ENCODE measurements around the gene OLFML3.

DNA sequence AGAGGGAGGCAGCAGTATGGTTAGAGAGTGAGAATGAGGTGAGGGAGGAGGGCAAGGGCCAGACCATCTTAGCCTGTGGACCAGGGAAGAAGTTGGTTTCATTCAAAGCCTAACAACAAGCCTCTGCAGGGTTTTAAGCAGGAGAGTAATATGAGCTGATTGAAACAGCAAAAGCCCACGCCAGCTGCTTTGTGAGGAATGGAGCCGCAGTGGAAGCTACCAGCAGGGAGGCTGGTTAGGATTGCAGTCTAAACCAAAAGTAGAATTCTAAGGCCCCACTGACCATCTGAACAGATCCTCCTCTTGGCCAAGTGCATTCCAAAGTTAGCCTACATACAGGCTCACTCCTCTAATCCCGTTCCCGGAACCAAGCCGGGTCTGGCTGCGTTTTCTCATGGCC is 44.8 kb downstream of the OLFML3 start:
- TF ChIP-seq POLR2A (IDR thresholded peaks at IDR 0.05), result no peak
- TF ChIP-seq, protein P1, sequence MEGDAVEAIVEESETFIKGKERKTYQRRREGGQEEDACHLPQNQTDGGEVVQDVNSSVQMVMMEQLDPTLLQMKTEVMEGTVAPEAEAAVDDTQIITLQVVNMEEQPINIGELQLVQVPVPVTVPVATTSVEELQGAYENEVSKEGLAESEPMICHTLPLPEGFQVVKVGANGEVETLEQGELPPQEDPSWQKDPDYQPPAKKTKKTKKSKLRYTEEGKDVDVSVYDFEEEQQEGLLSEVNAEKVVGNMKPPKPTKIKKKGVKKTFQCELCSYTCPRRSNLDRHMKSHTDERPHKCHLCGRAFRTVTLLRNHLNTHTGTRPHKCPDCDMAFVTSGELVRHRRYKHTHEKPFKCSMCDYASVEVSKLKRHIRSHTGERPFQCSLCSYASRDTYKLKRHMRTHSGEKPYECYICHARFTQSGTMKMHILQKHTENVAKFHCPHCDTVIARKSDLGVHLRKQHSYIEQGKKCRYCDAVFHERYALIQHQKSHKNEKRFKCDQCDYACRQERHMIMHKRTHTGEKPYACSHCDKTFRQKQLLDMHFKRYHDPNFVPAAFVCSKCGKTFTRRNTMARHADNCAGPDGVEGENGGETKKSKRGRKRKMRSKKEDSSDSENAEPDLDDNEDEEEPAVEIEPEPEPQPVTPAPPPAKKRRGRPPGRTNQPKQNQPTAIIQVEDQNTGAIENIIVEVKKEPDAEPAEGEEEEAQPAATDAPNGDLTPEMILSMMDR (IDR thresholded peaks at IDR 0.05), result no peak

Data from suprapubic skin (tissue), 3 donors.